Neuronal stem cell (in vitro differentiated cells): ENCODE data around the gene ANAPC4.

Experiments used
- DNase-seq: peaks from one replicate; pipeline ENCODE4 v3.0.0-alpha.2; 2013; ENCODE audit warnings: low spot score
- H2AFZ ChIP-seq: one replicate; pipeline ENCODE4 v1.6.1; 2013; ENCODE audit warnings: mild to moderate bottlenecking, low read length, inconsistent platforms
- H2AK5ac ChIP-seq: 2 replicates; pipeline ENCODE4 v1.6.1; 2013; ENCODE audit warnings: low read depth, mild to moderate bottlenecking, inconsistent platforms, low read length, moderate library complexity, mixed read lengths
- H2BK120ac ChIP-seq: 2 replicates; pipeline ENCODE4 v1.6.1; 2013; ENCODE audit warnings: low read depth, mild to moderate bottlenecking, inconsistent platforms, low read length, moderate library complexity, mixed read lengths
- H2BK12ac ChIP-seq: one replicate; pipeline ENCODE4 v1.6.1; 2013; ENCODE audit warnings: low read length, inconsistent platforms
- H2BK15ac ChIP-seq: 2 replicates; pipeline ENCODE4 v1.6.1; 2013; ENCODE audit warnings: mild to moderate bottlenecking, low read length, inconsistent platforms, mixed read lengths
- H2BK5ac ChIP-seq: one replicate; pipeline ENCODE4 v1.6.1; 2013; ENCODE audit warnings: inconsistent platforms, mild to moderate bottlenecking, low read length, moderate library complexity
- H3K14ac ChIP-seq: one replicate; pipeline ENCODE4 v1.6.1; 2013; ENCODE audit warnings: low read length, inconsistent platforms
- H3K18ac ChIP-seq: 2 replicates; pipeline ENCODE4 v1.6.1; 2013; ENCODE audit warnings: low read length, inconsistent platforms
- H3K23ac ChIP-seq: 2 replicates; pipeline ENCODE4 v1.6.1; 2013; ENCODE audit warnings: low read depth, mild to moderate bottlenecking, mixed read lengths, low read length, inconsistent platforms; ENCODE audit not compliant: poor library complexity
- H3K27ac ChIP-seq: replicated peaks from 3 replicates; pipeline ENCODE4 v1.5.1; 2013; ENCODE audit warnings: low read length, inconsistent platforms
- H3K27me3 ChIP-seq, 3 experiments: 2 replicates each; pipeline ENCODE4 v1.6.1; 2013; ENCODE audit warnings: low read length in 3 of 3, mild to moderate bottlenecking in 2 of 3, inconsistent platforms in 1 of 3, low read depth in 1 of 3, mixed read lengths in 1 of 3, moderate library complexity in 1 of 3; ENCODE audit not compliant: control insufficient read depth in 3 of 3, insufficient read depth in 3 of 3
- H3K36me3 ChIP-seq, 2 donors: replicated peaks in 1 of 2; 2 replicates each; pipeline ENCODE4 v1.6.1; 2013; ENCODE audit warnings: low read length in 2 of 2; ENCODE audit not compliant: control insufficient read depth in 2 of 2, insufficient read depth in 2 of 2
- H3K4ac ChIP-seq: 2 replicates; pipeline ENCODE4 v1.6.1; 2013; ENCODE audit warnings: inconsistent platforms, mild to moderate bottlenecking, low read length, moderate library complexity
- H3K4me1 ChIP-seq, 2 donors: 1 replicate in 1 of 2; 2 replicates in 1 of 2; pipeline ENCODE4 v1.6.1; 2013; ENCODE audit warnings: low read length in 2 of 2, low read depth in 1 of 2; ENCODE audit not compliant: control insufficient read depth in 2 of 2, insufficient read depth in 1 of 2
- H3K4me2 ChIP-seq: one replicate; pipeline ENCODE4 v1.6.1; 2013; ENCODE audit warnings: mild to moderate bottlenecking, low read length, inconsistent platforms; ENCODE audit not compliant: insufficient read depth, poor library complexity, severe bottlenecking
- H3K4me3 ChIP-seq, 2 donors: 2 replicates each; pipeline ENCODE4 v1.5.1; 2013; ENCODE audit warnings: low read length in 2 of 2, mild to moderate bottlenecking in 2 of 2, inconsistent platforms in 1 of 2, moderate library complexity in 1 of 2
- H3K79me1 ChIP-seq: one replicate; pipeline ENCODE4 v1.6.1; 2013; ENCODE audit warnings: low read depth, mild to moderate bottlenecking, inconsistent platforms, low read length, moderate library complexity
- H3K9ac ChIP-seq: one replicate; pipeline ENCODE4 v1.6.1; 2013; ENCODE audit warnings: mild to moderate bottlenecking, low read depth, low read length, inconsistent platforms; ENCODE audit not compliant: poor library complexity
- H3K9me3 ChIP-seq, 2 donors: replicated peaks in 1 of 2; 2 replicates each; pipeline versions ENCODE3 to v1.6.1; 2013; ENCODE audit warnings: low read length in 2 of 2, mild to moderate bottlenecking in 2 of 2, inconsistent platforms in 1 of 2, low read depth in 1 of 2, mixed read lengths in 1 of 2, moderate library complexity in 1 of 2; ENCODE audit not compliant: control insufficient read depth in 2 of 2, insufficient read depth in 1 of 2
- H4K8ac ChIP-seq: one replicate; pipeline ENCODE4 v1.6.1; 2013; ENCODE audit warnings: low read depth, mild to moderate bottlenecking, inconsistent platforms, low read length, moderate library complexity
- H4K91ac ChIP-seq: one replicate; pipeline ENCODE4 v1.6.1; 2013; ENCODE audit warnings: low read length, low read depth, mild to moderate bottlenecking, inconsistent platforms; ENCODE audit not compliant: poor library complexity
- WGBS, 2 donors: extraction: QIAGEN DNeasy Blood & Tissue Kit; methylation state at CpG; one replicate each; pipeline ENCODE4 v1.1.7; 2013; ENCODE audit warnings: missing lambda C conversion rate in 2 of 2, mixed read lengths in 1 of 2; ENCODE audit not compliant: insufficient read length in 2 of 2, insufficient replicate concordance in 1 of 2; ENCODE audit errors: extremely low coverage in 2 of 2; 5-methylcytosine and 5-hydroxymethylcytosine counted together

The ANAPC4 gene

GRCh38 chr4:25347473-25347872, 29.6 kb upstream of the ANAPC4 start:
- no peaks in the 10 kb centered on the region for H3K27me3 ChIP-seq
- no peak overlapping the region for H2AK5ac ChIP-seq
- no peak overlapping the region for H3K23ac ChIP-seq
- H2BK12ac ChIP-seq, result no peak overlapping the region
- no peak overlapping the region for H3K18ac ChIP-seq
- H3K36me3 ChIP-seq, result peaks cover 2 to 3% of the 10 kb centered on the region in 2 donors
- no peak overlapping the region for H2BK15ac ChIP-seq
- no peak overlapping the region for H3K14ac ChIP-seq
- H3K27ac ChIP-seq, result no peak overlapping the region
- H2AFZ ChIP-seq, result no peak overlapping the region
- no peak overlapping the region for H3K4ac ChIP-seq
- no peak overlapping the region for H3K4me3 ChIP-seq
- no peak overlapping the region for H3K4me2 ChIP-seq
- no CpG with 5 or more reads among the region's 2 CpGs for WGBS, 2 donors
- H2BK5ac ChIP-seq, result no peak overlapping the region
- H3K4me1 ChIP-seq, result no peaks in the 10 kb centered on the region
- DNase-seq, result no peak
- no peaks in the 10 kb centered on the region for H3K9me3 ChIP-seq
- H3K9ac ChIP-seq, result no peak overlapping the region
- H2BK120ac ChIP-seq, result no peak overlapping the region
- H4K91ac ChIP-seq, result no peak overlapping the region
- H3K79me1 ChIP-seq, result peaks cover 2% of the 10 kb centered on the region
- H4K8ac ChIP-seq, result no peak overlapping the region

- Histone ChIP-seq H3K4me2 (no peak overlapping the region), H3K9me3 (no peaks in the 10 kb centered on the region), H2AK5ac (no peak overlapping the region), H3K23ac (no peak overlapping the region), H2BK15ac (no peak overlapping the region), H2BK12ac (no peak overlapping the region), H2BK5ac (no peak overlapping the region), H3K14ac (no peak overlapping the region), H2BK120ac (no peak overlapping the region), H3K4ac (no peak overlapping the region), H3K4me1 (no peaks in the 10 kb centered on the region), H3K79me1 (peaks cover 2% of the 10 kb centered on the region), H3K4me3 (no peak overlapping the region), H3K27me3 (no peaks in the 10 kb centered on the region), H3K18ac (no peak overlapping the region), H2AFZ (no peak overlapping the region), H3K36me3 (peaks cover 2 to 3% of the 10 kb centered on the region in 2 donors), H4K8ac (no peak overlapping the region), H3K9ac (no peak overlapping the region), H3K27ac (no peak overlapping the region), H4K91ac (no peak overlapping the region)
- WGBS, 2 donors, result no CpG with 5 or more reads among the region's 2 CpGs
- DNase-seq, result no peak
These were observed 29.1 kb upstream of the ANAPC4 start for GRCh38 chr4:25347971-25348370.

GRCh38 chr4:25350561-25350960, 26.5 kb upstream of the ANAPC4 start:
- no peak overlapping the region for H3K23ac ChIP-seq
- no peak overlapping the region for H4K8ac ChIP-seq
- no CpG with 5 or more reads among the region's 2 CpGs for WGBS, 2 donors
- H2BK12ac ChIP-seq, result no peak overlapping the region
- H3K14ac ChIP-seq, result no peak overlapping the region
- no peaks in the 10 kb centered on the region for H3K4me1 ChIP-seq
- no peak overlapping the region for H3K9ac ChIP-seq
- no peak overlapping the region for H3K4me3 ChIP-seq
- no peak overlapping the region for H2AFZ ChIP-seq
- no peak overlapping the region for H2AK5ac ChIP-seq
- no peaks in the 10 kb centered on the region for H3K79me1 ChIP-seq
- DNase-seq, result no peak
- H3K18ac ChIP-seq, result no peak overlapping the region
- no peak overlapping the region for H4K91ac ChIP-seq
- no peak overlapping the region for H3K27ac ChIP-seq
- H3K36me3 ChIP-seq, result peaks cover 2 to 3% of the 10 kb centered on the region in 2 donors
- no peak overlapping the region for H2BK15ac ChIP-seq
- H3K9me3 ChIP-seq, result no peaks in the 10 kb centered on the region
- H3K4ac ChIP-seq, result no peak overlapping the region
- no peaks in the 10 kb centered on the region for H3K27me3 ChIP-seq
- no peak overlapping the region for H2BK5ac ChIP-seq
- H2BK120ac ChIP-seq, result no peak overlapping the region
- no peak overlapping the region for H3K4me2 ChIP-seq

- H3K9ac ChIP-seq, result no peak overlapping the region
- H3K27ac ChIP-seq, result no peak overlapping the region
- H4K8ac ChIP-seq, result no peak overlapping the region
- no peaks in the 10 kb centered on the region for H3K79me1 ChIP-seq
- no CpG with 5 or more reads among the region's 4 CpGs for WGBS, 2 donors
- no peaks in the 10 kb centered on the region for H3K9me3 ChIP-seq
- no peak overlapping the region for H3K23ac ChIP-seq
- no peak overlapping the region for H3K4me3 ChIP-seq
- H4K91ac ChIP-seq, result no peak overlapping the region
- H2AFZ ChIP-seq, result no peak overlapping the region
- no peak overlapping the region for H2BK12ac ChIP-seq
- peaks cover 2 to 3% of the 10 kb centered on the region in 2 donors for H3K36me3 ChIP-seq
- no peak overlapping the region for H3K18ac ChIP-seq
- no peak overlapping the region for H2BK15ac ChIP-seq
- H2BK120ac ChIP-seq, result no peak overlapping the region
- no peaks in the 10 kb centered on the region for H3K4me1 ChIP-seq
- H2BK5ac ChIP-seq, result no peak overlapping the region
- no peak overlapping the region for H2AK5ac ChIP-seq
- no peak overlapping the region for H3K4ac ChIP-seq
- no peaks in the 10 kb centered on the region for H3K27me3 ChIP-seq
- no peak for DNase-seq
- no peak overlapping the region for H3K14ac ChIP-seq
- no peak overlapping the region for H3K4me2 ChIP-seq
These were observed 25.2 kb upstream of the ANAPC4 start for GRCh38 chr4:25351777-25352416.
